Left cardiac atrium (tissue), 4 donors: Measurements from ENCODE around the gene PSPC1. TPM values are rescaled to one million over a fixed set of nuclear protein-coding genes. Genes with fewer than 3 reads are reported as not detected.
A peak's percentile ranks its signal among the peaks of the same experiment; 100 is the strongest.
"Not testable (repeated sequence)": the region's sequence is repeated elsewhere in the genome, so short reads cannot be mapped to it uniquely, and the experiment has no call there.

Experiments used
- ATAC-seq, 2 donors: fragments of 200-7000 bp; cut with Tn5 transposase; one replicate each; pipeline ENCODE4 v1.9.1; 2020; ENCODE audit warnings: mild to moderate bottlenecking in 2 of 2, moderate library complexity in 2 of 2
- DNase-seq: peaks from one replicate; pipeline ENCODE4 v3.0.0-alpha.2; 2020
- intact Hi-C, 2 donors: fragments of 100-400 bp; cut with DNase I; formaldehyde crosslinking; loops; one replicate each; pipeline versions ENCODE4 v1.14.1 to v1.15.1; 2022 to 2023
- long read RNA-seq: library from polyadenylated mRNA; unstranded; transcript quantifications from one replicate; pipeline ENCODE4 v2.0.0, GENCODE V29; 2021
- total RNA-seq, 2 donors: library from RNA; stranded (reverse); fragmentation: NEBNext Ultra II Directional; extraction: Animal tissue kit (Norgen Biotek cat#: 25700); gene quantifications; one replicate each; pipeline ENCODE4 v1.2.1, GENCODE V29; 2021
- donor health status: DM: no; HTN: yes; CAD: no.
- donor health status: DM: no; HTN: yes; CAD: no; lungs with severe emphysema.
- donor health status: DM: yes; HTN: yes; CAD: no.
- donor health status: Dilated cardiomyopathy.

PSPC1 gene
- total RNA-seq, result 10 to 100 TPM; 21.8 to 27.1 TPM
- long read RNA-seq, transcript PSPC1-204 (8 exons, 1,709 nt), result minor isoform, 5 of 31 reads
- long read RNA-seq, transcript PSPC1-203 (8 exons, 1,647 nt), result minor isoform, 7 of 31 reads
- long read RNA-seq, transcript PSPC1-201 (9 exons, 2,407 nt), result major isoform, 13 of 31 reads
- long read RNA-seq, partial matches to known transcripts, result 1 of 31 reads
- long read RNA-seq, other reads (novel, unspliced or antisense), result 4 of 31 reads

- DNase-seq (peak; percentile 96), ATAC-seq (peak; percentile 97)
- intact Hi-C loops, result loop anchor here in 1 of 2 donors (10.0 kb wide), 1 partner anchor 82 kb away; the partner anchor contains the start of gene ZMYM5
Measured at GRCh38 chr13:19782727-19783682, at the start of gene PSPC1. TSS of gene PSPC1 (minus strand) at chr13:19782945. CDS start at chr13:19782757, 188 bp downstream.

- no peak for DNase-seq
Measured at GRCh38 chr13:19822673-19823072, 39.9 kb upstream of the PSPC1 start.

GRCh38 chr13:19818223-19818842 is 35.6 kb upstream of the PSPC1 start:
- DNase-seq (peak; percentile 31), ATAC-seq (peak; percentile 15 to 55)
- intact Hi-C loops, result no loop called here

More at GRCh38 chr13:19822673-19823072, 39.9 kb upstream of the PSPC1 start:
- intact Hi-C loops, result no loop called here
- peak in 1 of 2 donors; percentile 34 for ATAC-seq

GRCh38 chr13:19817510-19818158 is 34.9 kb upstream of the PSPC1 start:
- intact Hi-C loops, result no loop called here
- no peak for ATAC-seq

GRCh38 chr13:19817106-19817505 is 34.4 kb upstream of the PSPC1 start:
- intact Hi-C loops, result no loop called here
- DNase-seq, result no peak
- no peak for ATAC-seq

More at GRCh38 chr13:19817510-19818158, 34.9 kb upstream of the PSPC1 start:
- DNase-seq, result no peak

GRCh38 chr13:19815842-19816241 is 33.1 kb upstream of the PSPC1 start:
- intact Hi-C loops, ATAC-seq, DNase-seq: not testable (repeated sequence)

- DNase-seq (no peak), ATAC-seq (no peak)
- intact Hi-C loops, result no loop called here
Measured at GRCh38 chr13:19810996-19811881, 28.5 kb upstream of the PSPC1 start.

GRCh38 chr13:19810151-19810550 is 27.4 kb upstream of the PSPC1 start:
- no peak for ATAC-seq

GRCh38 chr13:19805765-19806164 is 23.0 kb upstream of the PSPC1 start:
- no peak for DNase-seq
- ATAC-seq, result no peak
- intact Hi-C loops, result no loop called here

More at GRCh38 chr13:19810151-19810550, 27.4 kb upstream of the PSPC1 start:
- intact Hi-C loops, result no loop called here
- no peak for DNase-seq

- intact Hi-C loops, result no loop called here
- DNase-seq, result no peak
- no peak for ATAC-seq
Measured at GRCh38 chr13:19795956-19796355, 13.2 kb upstream of the PSPC1 start.

- ATAC-seq (no peak), DNase-seq (no peak)
- intact Hi-C loops, result no loop called here
Measured at GRCh38 chr13:19794631-19795030, 11.9 kb upstream of the PSPC1 start.

- intact Hi-C loops, result no loop called here
- DNase-seq (no peak), ATAC-seq (no peak)
Measured at GRCh38 chr13:19791953-19792537, 9.3 kb upstream of the PSPC1 start.

- DNase-seq (peak; percentile 72), ATAC-seq (peak; percentile 77 to 82)
- intact Hi-C loops, result loop anchor here in 1 of 2 donors (10.0 kb wide), 1 partner anchor 83 kb away; the partner anchor contains the start of gene ZMYM5
Measured at GRCh38 chr13:19782049-19782726, 557 bp downstream of the PSPC1 start.

GRCh38 chr13:19781526-19781925 is 1.2 kb downstream of the PSPC1 start:
- DNase-seq, result no peak
- no peak for ATAC-seq
- intact Hi-C loops, result loop anchor here in 1 of 2 donors (10.0 kb wide), 1 partner anchor 83 kb away; the partner anchor contains the start of gene ZMYM5

GRCh38 chr13:19780753-19781418 is 1.9 kb downstream of the PSPC1 start:
- intact Hi-C loops, result loop anchor here in 1 of 2 donors (10.0 kb wide), 1 partner anchor 84 kb away; the partner anchor contains the start of gene ZMYM5
- DNase-seq, ATAC-seq: not testable (repeated sequence)

- intact Hi-C loops, result no loop called here
- no peak for ATAC-seq
- DNase-seq, result no peak
Measured at GRCh38 chr13:19772306-19772705, 10.4 kb downstream of the PSPC1 start.
